Endometrium (tissue), 2 donors: Measurements from ENCODE around the gene PPDPF.
"Not testable (repeated sequence)": the region's sequence is repeated elsewhere in the genome, so short reads cannot be mapped to it uniquely, and the experiment has no call there.

ENCODE experiments used
- FAIRE-seq: peaks from 2 replicates; lab custom pipeline; 2012; peaks lifted over from hg19 to GRCh38; lab: Jason Lieb, UNC
- donor health status: control.
- donor health status: control.

PPDPF gene

DNA sequence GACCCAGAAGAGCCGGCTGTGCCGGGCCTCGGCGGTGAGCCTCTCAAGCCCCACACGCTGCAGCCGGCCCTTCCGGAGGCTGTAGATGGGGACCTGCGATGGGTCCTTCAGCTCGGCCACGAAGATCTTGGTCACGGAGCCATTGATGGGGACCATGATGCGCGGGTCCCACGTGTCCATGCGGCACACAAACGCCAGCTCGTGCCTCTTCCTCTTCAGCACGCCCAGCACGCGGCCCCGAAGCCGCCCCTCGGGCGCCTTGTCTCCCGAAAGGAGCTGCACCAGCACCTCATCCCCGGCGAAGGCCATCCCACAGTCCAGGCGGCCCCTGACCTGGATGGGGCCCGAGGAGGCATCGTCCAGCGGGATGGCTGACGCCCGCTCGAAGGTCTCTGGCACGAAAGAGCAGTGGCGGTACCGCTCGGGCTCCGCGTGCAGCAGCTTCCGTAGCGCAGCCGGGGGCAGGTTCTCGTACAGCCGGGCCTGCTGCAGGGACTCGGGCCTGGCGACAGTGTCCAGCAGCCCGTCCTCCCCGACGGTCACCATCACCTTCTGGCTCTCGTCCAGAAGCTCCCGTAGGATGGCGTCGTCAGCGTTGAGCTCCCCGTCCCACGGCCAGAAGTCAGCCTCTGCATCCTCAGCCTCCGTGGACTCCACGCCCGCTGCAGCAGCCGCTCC lies 44.6 kb downstream of the PPDPF start:
- no peak for FAIRE-seq

DNA sequence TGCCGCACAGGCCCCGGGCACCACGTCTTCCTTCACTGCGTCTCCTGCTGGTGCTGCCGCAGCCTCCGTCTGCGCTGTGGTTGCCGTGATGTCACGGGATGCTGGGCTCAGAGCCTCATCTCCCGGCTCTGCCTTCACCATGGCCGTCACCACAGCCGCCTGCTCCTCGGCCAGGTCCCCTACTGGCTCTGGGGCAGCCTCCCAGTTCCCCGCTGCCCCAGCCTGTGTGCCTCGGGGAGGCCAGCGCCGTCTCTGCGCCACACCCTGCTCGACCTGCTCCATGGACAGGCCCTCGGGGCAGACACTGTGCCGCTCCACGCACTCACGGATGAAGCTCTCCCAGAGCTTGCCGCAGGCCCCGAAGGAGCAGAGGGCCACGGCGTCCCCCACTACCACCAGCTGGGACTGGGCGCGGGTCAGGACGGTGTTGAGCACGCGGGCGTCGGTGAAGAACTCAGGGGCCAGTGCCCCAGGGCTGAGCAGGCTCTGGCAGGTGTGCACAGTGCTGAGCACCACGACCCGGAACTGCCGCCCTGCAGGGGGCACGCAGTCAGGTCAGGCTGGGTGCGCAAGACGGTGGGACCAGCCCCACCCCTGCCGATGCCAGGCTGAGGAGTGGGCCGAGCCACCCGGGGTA lies 45.3 kb downstream of the PPDPF start:
- no peak for FAIRE-seq

DNA sequence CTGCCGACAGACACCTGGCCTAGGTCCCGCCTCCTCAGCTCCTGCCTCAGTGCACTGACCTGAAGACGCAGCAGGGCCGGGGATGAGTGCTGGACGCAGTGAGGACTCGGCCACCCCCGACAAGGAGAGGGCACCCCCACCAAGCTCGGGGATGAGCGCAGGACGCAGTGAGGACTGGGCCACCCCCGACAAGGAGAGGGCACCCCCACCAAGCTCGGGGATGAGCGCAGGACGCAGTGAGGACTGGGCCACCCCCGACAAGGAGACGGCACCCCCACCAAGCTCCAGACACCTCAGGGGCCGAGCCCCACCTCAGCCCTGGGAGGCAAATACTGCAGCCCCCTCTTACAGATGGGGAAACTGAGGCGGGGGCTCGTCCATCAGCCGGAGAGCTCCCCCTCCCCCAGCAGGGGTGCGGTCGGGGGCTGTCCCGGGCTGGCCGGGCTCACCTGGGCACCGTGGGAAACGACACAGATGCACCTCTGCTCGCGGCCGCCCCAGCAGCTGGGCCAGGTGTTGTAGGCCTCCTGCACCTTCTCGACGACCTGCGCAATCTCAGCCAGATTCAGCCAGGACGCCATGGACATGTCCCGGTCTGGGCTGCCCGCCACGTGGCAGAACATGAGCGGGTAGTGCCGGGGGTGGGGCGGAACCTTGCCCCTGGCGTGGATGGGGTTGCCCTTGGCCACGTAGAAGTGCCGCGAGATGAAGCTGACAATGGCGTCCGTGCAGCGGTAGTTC lies 46.0 kb downstream of the PPDPF start:
- FAIRE-seq, result no peak

DNA sequence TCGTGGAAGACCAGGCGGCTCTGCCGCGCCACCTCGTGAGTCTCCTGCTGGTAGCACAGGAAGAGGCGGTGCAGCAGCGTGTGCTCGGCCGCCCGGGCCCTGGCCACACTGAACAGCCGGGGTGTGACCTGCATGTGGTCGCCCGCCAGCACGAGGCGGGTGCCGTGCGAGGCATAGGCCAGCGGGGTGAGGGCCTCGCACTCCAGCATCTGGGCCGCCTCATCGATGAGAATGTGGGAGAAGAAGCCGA lies 46.5 kb downstream of the PPDPF start:
- no peak for FAIRE-seq

DNA sequence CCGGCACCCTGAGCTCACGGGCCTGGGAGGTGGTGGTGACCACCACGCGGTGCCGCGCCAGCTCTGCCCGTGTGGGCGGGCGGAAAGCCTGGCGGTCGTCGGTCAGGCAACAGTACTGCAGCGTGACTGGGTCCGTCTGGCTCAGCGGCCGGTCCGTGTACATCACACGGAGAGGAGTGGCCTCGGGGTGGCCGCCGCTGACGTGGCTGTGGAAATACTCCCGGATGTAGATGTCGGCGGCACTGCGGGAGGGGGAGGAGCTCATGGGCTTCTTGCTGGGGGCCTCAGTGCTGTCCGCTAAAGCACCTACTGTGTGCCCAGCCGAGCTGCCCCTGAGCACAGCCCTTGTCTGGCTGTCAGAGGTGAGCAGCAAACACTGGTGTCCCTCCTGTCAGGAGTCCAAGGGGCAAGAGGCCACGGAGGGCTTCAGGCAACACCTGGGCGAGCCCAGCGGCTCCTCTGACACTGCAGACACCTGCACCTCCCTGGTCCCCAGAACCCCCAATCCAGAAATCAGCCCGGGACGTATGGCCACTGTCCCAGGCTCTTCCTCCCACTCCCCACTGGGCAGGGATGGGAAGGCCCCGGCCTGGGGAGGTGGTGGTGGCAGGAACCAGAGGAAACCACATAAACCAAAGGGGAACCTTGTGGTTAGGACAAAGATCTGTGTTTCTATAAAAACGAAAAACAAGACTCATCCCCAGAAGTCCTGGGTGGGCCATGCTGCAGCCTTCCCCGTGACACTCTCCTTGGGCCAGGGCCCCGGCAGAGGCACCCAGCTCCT lies 47.0 kb downstream of the PPDPF start:
- no peak for FAIRE-seq

DNA sequence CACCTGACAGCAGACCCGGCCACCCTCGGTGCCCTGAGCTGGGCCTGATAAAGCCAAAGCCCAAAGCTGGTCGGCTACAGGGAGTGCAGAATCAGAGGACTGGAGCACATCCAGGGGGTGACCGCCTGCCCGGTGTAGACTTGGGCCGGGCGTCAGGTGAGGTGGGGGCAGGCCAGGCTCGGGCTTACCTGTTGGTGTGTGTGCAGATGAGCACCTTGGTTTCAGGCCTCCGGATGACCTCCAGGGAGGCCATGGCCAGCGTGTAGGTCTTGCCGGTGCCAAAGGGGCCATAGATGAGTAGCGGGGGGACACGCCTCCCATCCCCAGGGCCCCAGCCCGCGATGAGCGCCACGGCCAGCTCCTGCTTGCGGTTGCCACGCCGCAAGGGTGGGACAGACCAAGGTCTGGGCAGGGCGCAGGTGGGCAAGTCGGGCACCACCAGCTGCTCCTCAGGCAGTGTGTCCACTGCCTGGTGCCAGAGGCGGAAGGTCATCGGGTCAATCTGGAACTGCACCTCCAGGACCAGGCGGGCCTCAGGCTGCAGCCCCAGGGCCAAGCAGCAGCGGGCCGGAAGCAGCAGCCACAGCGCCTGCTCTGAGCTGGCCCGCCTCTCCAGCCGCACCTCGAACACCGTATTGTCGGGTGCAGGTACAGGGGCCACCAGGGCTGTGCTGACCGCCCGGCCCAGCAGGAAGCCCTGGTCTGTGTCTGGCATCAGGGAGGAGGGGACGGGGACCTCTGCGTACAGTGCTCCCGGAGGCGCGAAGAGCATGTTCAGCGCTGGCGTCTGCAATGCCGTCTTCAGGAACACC lies 47.8 kb downstream of the PPDPF start:
- FAIRE-seq, result no peak

DNA sequence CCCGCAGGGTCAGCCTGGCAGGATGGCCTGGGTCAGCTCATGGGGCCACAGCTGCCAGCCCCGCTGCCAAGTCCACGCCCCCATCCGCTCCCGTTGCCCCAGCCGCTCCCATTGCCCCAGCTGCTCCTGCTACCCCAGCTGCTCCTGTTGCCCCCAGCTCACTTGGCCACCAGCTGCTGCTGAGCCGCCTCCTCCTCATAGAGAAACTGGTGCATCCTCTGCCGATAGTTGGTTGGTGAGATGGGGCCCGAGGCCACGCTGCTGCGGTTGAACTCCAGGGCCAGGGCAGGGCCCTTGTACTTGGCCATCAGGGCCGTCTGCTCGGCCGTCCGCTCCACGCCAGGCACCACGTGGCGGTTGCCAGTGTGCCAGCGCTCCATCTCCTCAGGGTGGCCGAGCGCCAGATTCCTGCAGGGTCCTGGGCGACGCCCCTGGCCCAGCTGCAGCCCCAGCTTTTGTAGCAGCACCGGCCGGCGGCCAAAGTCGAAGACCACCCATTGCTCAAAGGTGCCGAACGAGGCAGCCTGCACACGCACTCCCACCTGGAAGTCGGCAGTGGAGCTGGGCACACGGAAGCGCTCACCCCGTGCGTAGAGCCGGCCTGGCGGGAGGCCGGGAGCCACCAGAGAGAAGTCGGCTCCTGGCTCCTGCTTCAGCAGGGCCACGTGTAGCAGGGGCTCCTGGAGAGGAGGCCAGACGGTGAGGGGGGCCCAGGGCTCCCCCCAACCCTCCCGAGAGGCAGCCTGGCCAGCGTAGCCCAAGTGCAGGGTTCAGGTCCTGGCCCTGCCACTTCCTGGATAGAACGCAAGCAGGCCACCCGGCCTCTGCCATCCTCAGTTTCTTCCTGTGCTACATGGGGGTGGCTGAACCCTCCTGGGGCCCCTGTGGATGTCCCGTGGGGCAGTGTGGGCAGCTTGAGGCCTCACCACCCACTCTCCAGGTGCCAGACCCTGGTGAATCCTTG lies 48.7 kb downstream of the PPDPF start:
- FAIRE-seq, result no peak

DNA sequence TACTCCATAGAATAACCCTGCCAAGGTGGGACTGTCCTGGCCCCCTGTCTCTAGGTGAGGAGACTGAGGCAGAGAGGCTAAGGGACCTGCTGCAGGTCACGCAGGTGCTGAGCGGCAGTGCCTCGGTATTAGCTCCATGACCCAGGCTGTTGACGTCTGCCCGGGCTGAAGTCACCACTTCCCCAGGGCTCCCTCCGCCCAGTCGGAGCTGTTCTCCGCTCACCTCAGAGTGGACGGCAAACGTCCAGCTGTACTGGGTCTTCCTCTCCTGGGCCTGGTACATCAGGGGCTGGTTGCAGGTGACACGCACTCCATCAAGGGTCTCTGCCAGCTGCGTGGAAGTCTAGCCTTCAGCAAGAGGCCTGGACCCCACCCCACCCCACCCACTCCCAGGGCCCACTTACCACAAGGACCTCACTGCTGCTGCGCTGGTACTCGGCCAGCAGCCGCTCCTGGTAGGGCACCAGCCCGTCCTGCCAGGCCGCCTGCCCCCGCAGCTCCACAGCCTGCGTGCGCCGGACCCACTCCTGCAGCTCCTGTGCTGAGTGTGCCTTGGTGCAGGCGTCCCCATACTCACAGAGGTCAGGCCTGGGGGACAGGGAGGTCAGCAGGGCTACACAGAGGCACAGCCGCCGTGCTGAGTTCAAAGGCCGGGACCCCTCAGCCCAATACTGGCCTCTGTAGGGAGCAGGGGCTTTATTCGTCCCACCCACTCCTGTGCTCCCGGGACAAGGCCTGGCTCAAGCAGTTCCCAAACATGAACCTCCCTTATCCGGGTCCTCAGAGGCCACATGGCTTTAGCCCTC lies 49.9 kb downstream of the PPDPF start:
- no peak for FAIRE-seq

DNA sequence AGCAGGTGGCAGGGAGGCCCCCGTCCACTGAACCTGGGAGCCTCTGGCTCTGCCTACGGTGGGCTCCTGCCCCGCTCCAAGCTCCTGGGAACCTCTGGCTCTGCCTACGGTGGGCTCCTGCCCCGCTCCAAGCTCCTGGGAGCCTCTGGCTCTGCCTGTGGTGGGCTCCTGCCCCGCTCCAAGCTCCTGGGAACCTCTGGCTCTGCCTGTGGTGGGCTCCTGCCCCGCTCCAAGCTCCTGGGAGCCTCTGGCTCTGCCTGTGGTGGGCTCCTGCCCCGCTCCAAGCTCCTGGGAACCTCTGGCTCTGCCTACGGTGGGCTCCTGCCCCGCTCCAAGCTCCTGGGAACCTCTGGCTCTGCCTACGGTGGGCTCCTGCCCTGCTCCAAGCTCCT lies 50.5 kb downstream of the PPDPF start:
- not testable (repeated sequence) for FAIRE-seq
